SK-N-SH (cell line): ENCODE measurements around the gene RXFP3.

Experiments
- EP300 ChIP-seq, 2 experiments: IDR thresholded peaks; 2 replicates each; pipeline versions ENCODE4 v1.4.0 to v1.6.1; 2012; ENCODE audit warnings: borderline replicate concordance in 1 of 2, low read depth in 1 of 2, low read length in 1 of 2
- EZH2phosphoT487 ChIP-seq: fragments of 200-600 bp; sonication (generic); IDR thresholded peaks from 2 replicates; pipeline ENCODE4 v1.6.1; 2017; ENCODE audit warnings: low read depth, mixed run types, mild to moderate bottlenecking, antibody characterized with exemption, moderate library complexity, borderline replicate concordance
- IRF3 ChIP-seq: fragments of 150-350 bp; IDR thresholded peaks from 2 replicates; pipeline ENCODE4 v1.6.1; 2016; ENCODE audit warnings: mild to moderate bottlenecking, low read depth, low read length
- POLR2AphosphoS5 ChIP-seq: IDR thresholded peaks from 2 replicates; pipeline ENCODE4 v1.6.1; 2012; ENCODE audit warnings: low read depth, low read length
- RAD21 ChIP-seq: IDR thresholded peaks from 2 replicates; pipeline ENCODE4 v1.6.1; 2012; ENCODE audit warnings: mild to moderate bottlenecking, low read length
- RFX5 ChIP-seq: IDR thresholded peaks from 2 replicates; pipeline ENCODE4 v1.6.1; 2012; ENCODE audit warnings: mild to moderate bottlenecking, improper control_type of control experiment, low read length
- SMC3 ChIP-seq: IDR thresholded peaks from 2 replicates; pipeline ENCODE4 v1.6.1; 2012; ENCODE audit warnings: low read depth, low read length, improper control_type of control experiment
- TCF12 ChIP-seq: IDR thresholded peaks from 2 replicates; pipeline ENCODE4 v1.4.0; 2012
- USF1 ChIP-seq: IDR thresholded peaks from 2 replicates; pipeline ENCODE4 v1.4.0; 2012; ENCODE audit warnings: low read depth, borderline replicate concordance
- USF2 ChIP-seq: fragments of 150-350 bp; IDR thresholded peaks from 2 replicates; pipeline ENCODE4 v1.6.1; 2017; ENCODE audit warnings: antibody characterized with exemption, low read length, low read depth, borderline replicate concordance
- YY1 ChIP-seq: IDR thresholded peaks from 2 replicates; pipeline ENCODE4 v1.4.0; 2012; ENCODE audit warnings: low read depth, mild to moderate bottlenecking
- TF ChIP-seq, protein P1 (sequence below): IDR thresholded peaks from 2 replicates; pipeline ENCODE4 v1.4.0; 2012; ENCODE audit warnings: low read depth
- TF ChIP-seq, protein P2 (sequence below): fragments of 200-600 bp; sonication (generic); IDR thresholded peaks from 2 replicates; pipeline ENCODE4 v1.6.1; 2017; ENCODE audit warnings: antibody characterized with exemption, mild to moderate bottlenecking, moderate library complexity

DNA sequence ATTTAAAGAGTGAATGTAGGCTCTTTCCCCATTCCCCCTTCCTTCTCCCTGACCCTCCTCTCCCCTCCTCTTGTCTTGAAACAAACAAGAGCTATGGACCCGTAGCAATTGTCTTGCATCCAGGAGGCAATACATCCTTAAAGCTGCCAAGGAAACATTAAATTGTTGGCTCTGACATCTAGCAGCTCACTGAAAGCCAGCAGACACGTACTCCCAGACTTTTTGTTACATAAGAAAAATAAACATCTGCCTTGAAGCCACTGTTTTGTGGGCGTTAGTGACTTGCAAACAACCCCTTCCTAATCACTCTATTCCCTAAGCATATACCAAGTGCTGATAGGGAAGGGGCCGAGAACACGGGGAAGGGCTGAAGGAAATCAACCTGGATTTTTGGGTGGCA is 39.7 kb downstream of the RXFP3 start:
- TF ChIP-seq, protein P1, sequence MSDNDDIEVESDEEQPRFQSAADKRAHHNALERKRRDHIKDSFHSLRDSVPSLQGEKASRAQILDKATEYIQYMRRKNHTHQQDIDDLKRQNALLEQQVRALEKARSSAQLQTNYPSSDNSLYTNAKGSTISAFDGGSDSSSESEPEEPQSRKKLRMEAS: no peak
- TF ChIP-seq IRF3 (no peak), RAD21 (no peak), YY1 (no peak), EZH2phosphoT487 (no peak), POLR2AphosphoS5 (no peak), USF2 (no peak), EP300 (IDR thresholded peaks at IDR 0.05; ENCODE audit: borderline replicate concordance in 1 of 2, low read depth in 1 of 2, low read length in 1 of 2) (no peak), RFX5 (no peak), TCF12 (no peak), USF1 (no peak), SMC3 (no peak)
- TF ChIP-seq, protein P2, sequence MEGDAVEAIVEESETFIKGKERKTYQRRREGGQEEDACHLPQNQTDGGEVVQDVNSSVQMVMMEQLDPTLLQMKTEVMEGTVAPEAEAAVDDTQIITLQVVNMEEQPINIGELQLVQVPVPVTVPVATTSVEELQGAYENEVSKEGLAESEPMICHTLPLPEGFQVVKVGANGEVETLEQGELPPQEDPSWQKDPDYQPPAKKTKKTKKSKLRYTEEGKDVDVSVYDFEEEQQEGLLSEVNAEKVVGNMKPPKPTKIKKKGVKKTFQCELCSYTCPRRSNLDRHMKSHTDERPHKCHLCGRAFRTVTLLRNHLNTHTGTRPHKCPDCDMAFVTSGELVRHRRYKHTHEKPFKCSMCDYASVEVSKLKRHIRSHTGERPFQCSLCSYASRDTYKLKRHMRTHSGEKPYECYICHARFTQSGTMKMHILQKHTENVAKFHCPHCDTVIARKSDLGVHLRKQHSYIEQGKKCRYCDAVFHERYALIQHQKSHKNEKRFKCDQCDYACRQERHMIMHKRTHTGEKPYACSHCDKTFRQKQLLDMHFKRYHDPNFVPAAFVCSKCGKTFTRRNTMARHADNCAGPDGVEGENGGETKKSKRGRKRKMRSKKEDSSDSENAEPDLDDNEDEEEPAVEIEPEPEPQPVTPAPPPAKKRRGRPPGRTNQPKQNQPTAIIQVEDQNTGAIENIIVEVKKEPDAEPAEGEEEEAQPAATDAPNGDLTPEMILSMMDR: no peak
